ENCODE results near the gene CBLB.

DNA sequence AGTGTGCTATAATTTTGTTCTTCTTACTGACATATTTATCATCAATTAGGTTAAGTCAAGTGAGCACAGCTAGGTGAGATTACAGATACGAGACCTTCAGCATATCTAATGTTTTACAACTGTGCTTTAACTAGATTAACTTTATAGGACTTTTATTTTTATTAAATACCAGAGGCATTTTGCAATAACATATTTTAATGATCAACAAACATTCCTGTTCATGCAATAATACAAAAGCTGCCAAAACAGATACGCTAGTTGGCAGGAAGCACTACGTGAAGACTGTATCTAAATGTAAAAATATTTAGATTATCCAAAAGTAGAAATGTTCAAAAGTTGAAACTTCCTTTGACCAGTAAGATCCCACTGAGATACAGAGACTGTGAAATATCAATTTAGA, 139.1 kb downstream of the CBLB start:
- TF ChIP-seq, protein P1, sequence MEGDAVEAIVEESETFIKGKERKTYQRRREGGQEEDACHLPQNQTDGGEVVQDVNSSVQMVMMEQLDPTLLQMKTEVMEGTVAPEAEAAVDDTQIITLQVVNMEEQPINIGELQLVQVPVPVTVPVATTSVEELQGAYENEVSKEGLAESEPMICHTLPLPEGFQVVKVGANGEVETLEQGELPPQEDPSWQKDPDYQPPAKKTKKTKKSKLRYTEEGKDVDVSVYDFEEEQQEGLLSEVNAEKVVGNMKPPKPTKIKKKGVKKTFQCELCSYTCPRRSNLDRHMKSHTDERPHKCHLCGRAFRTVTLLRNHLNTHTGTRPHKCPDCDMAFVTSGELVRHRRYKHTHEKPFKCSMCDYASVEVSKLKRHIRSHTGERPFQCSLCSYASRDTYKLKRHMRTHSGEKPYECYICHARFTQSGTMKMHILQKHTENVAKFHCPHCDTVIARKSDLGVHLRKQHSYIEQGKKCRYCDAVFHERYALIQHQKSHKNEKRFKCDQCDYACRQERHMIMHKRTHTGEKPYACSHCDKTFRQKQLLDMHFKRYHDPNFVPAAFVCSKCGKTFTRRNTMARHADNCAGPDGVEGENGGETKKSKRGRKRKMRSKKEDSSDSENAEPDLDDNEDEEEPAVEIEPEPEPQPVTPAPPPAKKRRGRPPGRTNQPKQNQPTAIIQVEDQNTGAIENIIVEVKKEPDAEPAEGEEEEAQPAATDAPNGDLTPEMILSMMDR (conservative IDR thresholded peaks at IDR 0.05; ENCODE audit: low read length), result no peak
- TF ChIP-seq EZH2phosphoT487 (IDR thresholded peaks at IDR 0.05; ENCODE audit: borderline replicate concordance), result no peak
